ENCODE data around the gene PRSS2. TPM values are rescaled to one million over a fixed set of nuclear protein-coding genes. Genes with fewer than 3 reads are reported as not detected.

PRSS2 gene
- total and polyA plus RNA-seq, 2 donors (not counting 3 experiments of a cell fraction or from before 2014, with no cell fraction given): 0.25 TPM; not detected in 1

DNA sequence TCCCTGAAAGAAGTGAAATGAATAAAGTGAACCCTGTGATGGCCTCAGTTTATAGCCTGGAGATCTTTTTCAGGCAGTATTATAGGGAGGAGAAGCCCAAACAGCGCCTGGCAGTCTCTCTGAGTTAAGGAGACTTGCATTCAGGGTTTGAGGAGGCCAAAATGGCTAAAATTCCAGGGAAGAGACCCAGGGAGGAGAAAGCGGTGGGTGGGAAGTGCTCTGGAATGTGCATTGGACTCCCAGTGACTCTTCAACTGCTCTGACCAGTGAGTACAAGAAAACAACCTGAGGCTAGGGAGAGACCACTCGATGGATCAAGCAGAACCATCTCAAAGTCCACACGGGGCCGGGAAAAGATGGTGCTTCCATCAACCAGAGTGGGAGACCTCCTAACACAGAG lies 48.8 kb downstream of the PRSS2 start:
- ChIA-PET CTCF (interaction anchor here (1.3 to 2.5 kb wide), 2 partner anchors 36 kb away, joined by 3 to 9 read pairs; partner anchors contain the start of gene EPHB6), POLR2A (no interaction called here)
- H4K20me1 ChIP-seq (replicated peaks; ENCODE audit: control insufficient read depth, extremely low read depth, insufficient read depth, low read length): no peaks in the 10 kb centered on the region
- H3K9me3 ChIP-seq (replicated peaks; ENCODE audit: control insufficient read depth, insufficient read depth, low read length): no peaks in the 10 kb centered on the region
- no peaks in the 10 kb centered on the region for H3K79me2 ChIP-seq (ENCODE audit: control insufficient read depth, insufficient read depth, low read length)
- FAIRE-seq (no peak), DNase-seq (ENCODE audit: low read depth, low spot score) (no peak)
- no peak overlapping the region for H3K4me3 ChIP-seq (replicated peaks in 1 of 3; ENCODE audit: insufficient read depth in 1 of 3, low read depth in 1 of 3, low read length in 3 of 3)
- dilution Hi-C loops (cut with MboI; ENCODE audit: extremely low pct_ligation_motif_present, low sequenced_read_pairs): no loop called here
- H3K4me2 ChIP-seq (ENCODE audit: insufficient read depth, low read length): no peak overlapping the region
- no peaks in the 10 kb centered on the region for H3K36me3 ChIP-seq (ENCODE audit: control insufficient read depth in 2 of 2, extremely low read depth in 1 of 2, insufficient read depth in 2 of 2, low read length in 2 of 2)
- no peak overlapping the region for H2AFZ ChIP-seq (ENCODE audit: low read depth, low read length)
- no peak overlapping the region for H3K9ac ChIP-seq (replicated peaks; ENCODE audit: extremely low read depth, insufficient read depth, low read length)
- no peaks in the 10 kb centered on the region for H3K9me1 ChIP-seq (replicated peaks; ENCODE audit: control insufficient read depth, extremely low read depth, insufficient read depth, low read length)
- no peaks in the 10 kb centered on the region for H3K4me1 ChIP-seq (ENCODE audit: control insufficient read depth, extremely low read depth, insufficient read depth, low read length)
- no peak overlapping the region for H3K27ac ChIP-seq (ENCODE audit: insufficient read depth, low read depth, low read length)
- TF ChIP-seq MYC (IDR thresholded peaks at IDR 0.05; ENCODE audit: low read depth, low read length) (no peak), GATA2 (IDR thresholded peaks at IDR 0.05; ENCODE audit: insufficient read depth, insufficient read length, low read depth, low read length) (no peak), POLR2A (IDR thresholded peaks at IDR 0.05; ENCODE audit: low read depth, low read length) (no peak), JUN (IDR thresholded peaks at IDR 0.05; ENCODE audit: borderline replicate concordance, insufficient read depth, insufficient read length, low read depth) (no peak)
- TF ChIP-seq, protein P1, sequence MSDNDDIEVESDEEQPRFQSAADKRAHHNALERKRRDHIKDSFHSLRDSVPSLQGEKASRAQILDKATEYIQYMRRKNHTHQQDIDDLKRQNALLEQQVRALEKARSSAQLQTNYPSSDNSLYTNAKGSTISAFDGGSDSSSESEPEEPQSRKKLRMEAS (IDR thresholded peaks at IDR 0.05; ENCODE audit: insufficient read depth, insufficient read length): no peak
- intact Hi-C loops (cut with micrococcal nuclease): loop anchor here (2.0 kb wide), 1 partner anchor 13 kb away; no protein-coding TSS in a partner anchor
- H3K27me3 ChIP-seq (ENCODE audit: control insufficient read depth in 2 of 2, insufficient read depth in 2 of 2, low read length in 2 of 2): peaks cover 8 to 40% of the 10 kb centered on the region in 2 experiments
- no TSS peak for BruUV-seq (replicated peaks)

- H3K9ac ChIP-seq (replicated peaks; ENCODE audit: extremely low read depth, insufficient read depth, low read length): no peak overlapping the region
- no peaks in the 10 kb centered on the region for H4K20me1 ChIP-seq (replicated peaks; ENCODE audit: control insufficient read depth, extremely low read depth, insufficient read depth, low read length)
- no peaks in the 10 kb centered on the region for H3K79me2 ChIP-seq (ENCODE audit: control insufficient read depth, insufficient read depth, low read length)
- FAIRE-seq (no peak), DNase-seq (ENCODE audit: low read depth, low spot score) (no peak)
- no peak overlapping the region for H3K4me2 ChIP-seq (ENCODE audit: insufficient read depth, low read length)
- no peaks in the 10 kb centered on the region for H3K4me1 ChIP-seq (ENCODE audit: control insufficient read depth, extremely low read depth, insufficient read depth, low read length)
- POLR2A ChIA-PET: no interaction called here
- dilution Hi-C loops (cut with MboI; ENCODE audit: extremely low pct_ligation_motif_present, low sequenced_read_pairs) (no loop called here), intact Hi-C loops (cut with micrococcal nuclease) (no loop called here)
- no peaks in the 10 kb centered on the region for H3K36me3 ChIP-seq (ENCODE audit: control insufficient read depth in 2 of 2, extremely low read depth in 1 of 2, insufficient read depth in 2 of 2, low read length in 2 of 2)
- no TSS peak for BruUV-seq (replicated peaks)
- TF ChIP-seq POLR2A (IDR thresholded peaks at IDR 0.05; ENCODE audit: low read depth, low read length): no peak
- TF ChIP-seq, protein P1 (IDR thresholded peaks at IDR 0.05; ENCODE audit: insufficient read depth, insufficient read length): no peak
- TF ChIP-seq, protein P2, sequence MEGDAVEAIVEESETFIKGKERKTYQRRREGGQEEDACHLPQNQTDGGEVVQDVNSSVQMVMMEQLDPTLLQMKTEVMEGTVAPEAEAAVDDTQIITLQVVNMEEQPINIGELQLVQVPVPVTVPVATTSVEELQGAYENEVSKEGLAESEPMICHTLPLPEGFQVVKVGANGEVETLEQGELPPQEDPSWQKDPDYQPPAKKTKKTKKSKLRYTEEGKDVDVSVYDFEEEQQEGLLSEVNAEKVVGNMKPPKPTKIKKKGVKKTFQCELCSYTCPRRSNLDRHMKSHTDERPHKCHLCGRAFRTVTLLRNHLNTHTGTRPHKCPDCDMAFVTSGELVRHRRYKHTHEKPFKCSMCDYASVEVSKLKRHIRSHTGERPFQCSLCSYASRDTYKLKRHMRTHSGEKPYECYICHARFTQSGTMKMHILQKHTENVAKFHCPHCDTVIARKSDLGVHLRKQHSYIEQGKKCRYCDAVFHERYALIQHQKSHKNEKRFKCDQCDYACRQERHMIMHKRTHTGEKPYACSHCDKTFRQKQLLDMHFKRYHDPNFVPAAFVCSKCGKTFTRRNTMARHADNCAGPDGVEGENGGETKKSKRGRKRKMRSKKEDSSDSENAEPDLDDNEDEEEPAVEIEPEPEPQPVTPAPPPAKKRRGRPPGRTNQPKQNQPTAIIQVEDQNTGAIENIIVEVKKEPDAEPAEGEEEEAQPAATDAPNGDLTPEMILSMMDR (IDR thresholded peaks at IDR 0.05; ENCODE audit: extremely low read depth in 1 of 2, insufficient read depth in 1 of 2, low read depth in 1 of 2, low read length in 2 of 2): no peak
- TF ChIP-seq GATA2 (IDR thresholded peaks at IDR 0.05; ENCODE audit: insufficient read depth, insufficient read length, low read depth, low read length): no peak
- no peak for TF ChIP-seq FOS (IDR thresholded peaks at IDR 0.05; ENCODE audit: borderline replicate concordance, insufficient read depth, low read length)
- H3K9me3 ChIP-seq (replicated peaks; ENCODE audit: control insufficient read depth, insufficient read depth, low read length): no peaks in the 10 kb centered on the region
- no peak overlapping the region for H2AFZ ChIP-seq (ENCODE audit: low read depth, low read length)
- no peak overlapping the region for H3K4me3 ChIP-seq (replicated peaks in 1 of 3; ENCODE audit: insufficient read depth in 1 of 3, low read depth in 1 of 3, low read length in 3 of 3)
- peaks cover 8 to 48% of the 10 kb centered on the region in 2 experiments for H3K27me3 ChIP-seq (ENCODE audit: control insufficient read depth in 2 of 2, insufficient read depth in 2 of 2, low read length in 2 of 2)
- no peak overlapping the region for H3K27ac ChIP-seq (ENCODE audit: insufficient read depth, low read depth, low read length)
- no peaks in the 10 kb centered on the region for H3K9me1 ChIP-seq (replicated peaks; ENCODE audit: control insufficient read depth, extremely low read depth, insufficient read depth, low read length)
- CTCF ChIA-PET: interaction anchor here (1.3 to 1.9 kb wide), 2 partner anchors 12 to 191 kb away, joined by 4 read pairs; no protein-coding TSS in a partner anchor
Observed at GRCh38 chr7:142822714-142823113, 51.9 kb downstream of the PRSS2 start.
